SK-N-DZ (cell line): ENCODE measurements around the gene OGG1. TPM values are rescaled to one million over a fixed set of nuclear protein-coding genes. Genes with fewer than 3 reads are reported as not detected.
A peak's percentile ranks its signal among the peaks of the same experiment; 100 is the strongest.

ENCODE experiments used
- DNase-seq: peaks from one replicate; pipeline ENCODE4 v3.0.0-alpha.2; 2015; ENCODE audit warnings: low spot score
- polyA plus RNA-seq, 2 experiments: library from polyadenylated mRNA; depleted of rRNA; stranded (reverse); fragments of >200 nt; gene quantifications; 2 replicates each; pipeline ENCODE4 v1.2.3, GENCODE V29; 2014

OGG1 gene
- 44.1 and 55.2 TPM in 2 replicates for polyA plus RNA-seq (2014; cell fraction: cytosol; rRNA removed)
- 46.7 and 59.0 TPM in 2 replicates for polyA plus RNA-seq (2014; cell fraction: nucleus; rRNA removed)

- peak; percentile 100 for DNase-seq
Observed at GRCh38 chr3:9749645-9750555, at the start of gene OGG1. Gene OGG1, plus strand, starts transcription at chr3:9749952. Its CDS starts 335 bp downstream, at chr3:9750287.

DNA sequence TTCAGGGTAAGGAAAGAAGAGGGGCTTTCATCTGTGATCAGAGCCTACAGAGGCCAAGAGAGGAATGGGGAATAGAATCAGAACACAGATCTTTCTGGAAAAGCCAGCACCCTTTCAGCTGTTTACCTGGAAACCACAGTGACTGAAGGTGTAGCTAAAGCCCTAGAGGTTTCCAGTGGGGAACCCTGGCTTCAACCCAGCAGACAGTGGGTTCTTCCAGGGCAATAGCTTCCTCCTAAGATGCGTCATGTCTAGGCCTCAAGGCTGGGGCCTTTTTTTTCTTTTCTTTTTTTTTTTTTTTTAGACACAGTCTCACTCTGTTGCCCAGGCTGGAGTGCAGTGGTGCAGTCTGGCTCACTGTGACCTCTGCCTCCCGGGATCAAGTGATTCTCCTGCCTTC, 49.2 kb upstream of the OGG1 start:
- no peak for DNase-seq

DNA sequence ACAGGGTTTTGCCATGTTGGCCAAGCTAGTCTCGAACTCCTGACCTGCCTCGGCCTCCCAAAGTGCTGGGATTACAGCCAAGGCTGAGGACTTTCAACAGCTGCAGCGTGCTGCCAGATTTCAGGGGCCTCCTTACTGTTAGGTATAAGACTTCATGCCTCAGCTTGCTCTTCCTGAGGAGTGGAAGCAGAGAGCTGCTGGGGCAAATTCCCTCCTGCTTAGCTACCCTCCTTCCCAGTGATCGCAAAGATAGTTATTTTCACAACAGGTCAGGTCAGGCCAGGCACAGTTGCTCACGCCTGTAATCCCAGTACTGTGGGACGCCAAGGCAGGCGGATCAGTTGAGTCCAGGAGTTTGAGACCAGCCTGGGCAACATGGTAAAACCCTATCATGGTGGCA, 48.7 kb upstream of the OGG1 start:
- no peak for DNase-seq

DNA sequence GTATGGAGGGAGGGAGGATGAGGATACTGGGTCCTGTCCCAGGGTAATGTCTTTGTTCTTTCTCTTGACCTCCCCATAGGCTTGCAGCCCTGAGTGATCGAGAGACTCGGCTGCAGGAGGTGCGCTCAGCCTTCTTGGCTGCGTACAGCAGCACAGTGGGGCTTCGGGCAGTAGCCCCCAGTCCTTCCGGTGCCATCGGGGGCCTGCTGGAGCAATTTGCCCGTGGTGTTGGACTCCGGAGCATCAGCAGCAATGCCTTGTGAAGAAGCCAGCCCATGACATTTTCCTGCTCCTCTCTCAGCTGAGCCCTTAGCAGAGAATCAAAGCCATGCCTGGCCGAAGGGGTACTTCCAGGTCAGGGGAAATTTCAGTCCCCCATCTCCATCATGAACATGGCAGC, 48.0 kb upstream of the OGG1 start:
- DNase-seq: no peak

DNA sequence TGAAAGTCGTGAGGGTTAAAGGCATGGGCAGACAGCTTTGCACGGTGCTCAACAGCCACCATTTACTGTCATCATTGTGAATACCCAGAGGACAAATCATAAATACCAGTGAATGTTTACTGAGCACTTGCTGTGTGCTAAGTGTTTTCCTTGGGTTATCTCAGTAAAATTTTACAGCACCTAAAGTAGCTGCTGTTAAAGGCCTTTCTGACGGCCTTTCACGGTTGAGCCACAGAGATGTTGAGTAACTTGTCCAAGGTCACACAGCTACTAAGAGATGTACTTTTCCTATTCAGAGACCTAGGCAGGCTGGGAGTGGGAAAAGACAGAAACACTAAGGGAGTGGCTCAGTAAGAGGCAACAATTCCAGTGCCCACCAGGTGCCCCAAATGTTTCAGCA, 46.5 kb upstream of the OGG1 start:
- DNase-seq: no peak

GRCh38 chr3:9703736-9704346, 45.9 kb upstream of the OGG1 start, which contains the start of gene CPNE9:
Gene CPNE9, plus strand, starts transcription at chr3:9703833. Its CDS starts 164 bp downstream, at chr3:9703997.
- no peak for DNase-seq

GRCh38 chr3:9704347-9705322, 45.1 kb upstream of the OGG1 start:
- peak; percentile 91 for DNase-seq

GRCh38 chr3:9710174-9710739, 39.5 kb upstream of the OGG1 start:
- DNase-seq: no peak

- DNase-seq: no peak
Observed at GRCh38 chr3:9712415-9712814, 37.3 kb upstream of the OGG1 start.

GRCh38 chr3:9713142-9713541, 36.6 kb upstream of the OGG1 start:
- no peak for DNase-seq

- DNase-seq: no peak
Observed at GRCh38 chr3:9715136-9715535, 34.6 kb upstream of the OGG1 start.

DNA sequence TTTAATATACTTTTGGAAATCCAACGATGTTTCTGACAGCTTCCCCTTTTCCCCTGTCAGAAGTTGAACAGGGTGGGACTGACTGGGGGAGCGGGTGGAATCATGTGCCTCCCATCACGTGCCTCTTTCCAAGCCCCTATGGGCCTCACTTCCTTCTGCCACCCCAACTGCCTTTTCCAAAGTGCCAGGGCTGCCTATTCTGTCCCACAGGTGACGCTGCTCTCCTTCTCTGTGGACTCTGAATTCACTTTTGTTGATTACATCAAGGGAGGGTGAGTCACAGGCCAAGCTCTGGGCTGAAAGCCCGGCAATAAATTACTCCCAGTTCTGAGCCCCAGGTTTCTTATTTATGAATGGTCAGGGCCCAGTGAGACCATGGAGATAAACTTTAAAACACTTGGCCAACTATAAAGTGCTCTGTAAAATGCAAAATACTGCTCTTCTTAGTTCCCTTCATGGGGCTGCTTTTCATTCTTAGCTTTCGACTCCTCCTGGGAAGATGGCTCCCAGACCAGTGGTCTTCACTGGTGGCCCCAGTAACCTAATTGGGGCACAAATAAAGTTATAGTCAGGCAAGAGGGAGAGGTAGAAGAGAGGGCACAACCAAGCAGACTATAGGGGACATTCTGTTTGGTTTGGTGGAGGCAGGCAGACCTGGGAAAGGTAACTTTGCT, 33.9 kb upstream of the OGG1 start:
- DNase-seq: peak; percentile 51

DNA sequence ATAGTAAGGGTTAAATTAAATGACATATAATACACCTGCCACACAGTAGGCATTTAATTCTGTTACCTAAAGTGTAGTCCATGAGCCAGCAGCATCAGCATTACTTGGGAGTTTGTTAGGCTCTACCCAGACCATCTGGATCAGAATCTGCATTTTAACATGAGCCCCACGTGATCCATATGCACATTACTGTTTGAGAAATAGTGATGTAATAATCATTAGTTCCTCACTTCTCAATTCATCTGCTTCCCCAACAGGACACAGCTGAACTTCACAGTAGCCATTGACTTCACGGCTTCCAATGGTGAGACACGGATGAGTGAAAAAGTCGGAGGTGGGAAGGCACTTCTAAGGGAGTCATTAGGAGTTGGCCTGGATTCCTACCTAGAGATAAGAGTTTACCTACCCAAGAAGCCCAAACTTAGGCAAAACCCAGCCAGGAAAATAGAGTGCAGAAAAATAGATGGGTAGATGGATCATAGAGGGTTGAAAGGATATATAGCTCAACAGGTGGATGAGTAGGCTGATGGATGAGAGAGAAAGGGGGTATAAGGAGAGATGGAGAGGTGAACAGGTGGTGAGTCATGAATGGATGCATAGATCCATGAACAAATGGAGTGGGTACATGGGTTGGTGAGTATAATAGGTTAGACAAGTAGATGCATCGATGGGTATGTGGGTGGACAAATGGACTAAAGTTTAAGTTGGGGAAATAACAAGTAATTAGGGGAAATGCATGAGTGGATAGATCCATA, 32.8 kb upstream of the OGG1 start:
- no peak for DNase-seq

DNA sequence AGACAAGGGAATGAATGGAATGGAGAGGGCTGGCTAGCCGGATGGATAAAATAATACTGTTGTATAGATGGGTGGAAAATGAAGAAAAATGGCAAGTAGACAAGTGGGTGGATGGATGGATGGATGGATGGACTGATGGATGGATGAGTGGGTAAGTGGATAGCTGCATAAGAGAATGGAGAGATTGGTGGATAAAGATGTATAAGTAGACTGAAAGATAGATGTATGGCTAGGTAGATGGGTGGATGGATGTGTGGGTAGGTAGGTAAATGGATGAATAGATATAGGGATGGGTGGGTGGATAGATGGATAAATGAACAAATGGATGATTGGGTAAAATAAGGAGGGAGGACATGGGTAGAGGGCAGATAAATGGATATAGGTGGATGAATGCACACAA, 32.2 kb upstream of the OGG1 start:
- no peak for DNase-seq

GRCh38 chr3:9718118-9718517, 31.6 kb upstream of the OGG1 start:
- DNase-seq: no peak

- no peak for DNase-seq
Observed at GRCh38 chr3:9721015-9721699, 28.6 kb upstream of the OGG1 start.

DNA sequence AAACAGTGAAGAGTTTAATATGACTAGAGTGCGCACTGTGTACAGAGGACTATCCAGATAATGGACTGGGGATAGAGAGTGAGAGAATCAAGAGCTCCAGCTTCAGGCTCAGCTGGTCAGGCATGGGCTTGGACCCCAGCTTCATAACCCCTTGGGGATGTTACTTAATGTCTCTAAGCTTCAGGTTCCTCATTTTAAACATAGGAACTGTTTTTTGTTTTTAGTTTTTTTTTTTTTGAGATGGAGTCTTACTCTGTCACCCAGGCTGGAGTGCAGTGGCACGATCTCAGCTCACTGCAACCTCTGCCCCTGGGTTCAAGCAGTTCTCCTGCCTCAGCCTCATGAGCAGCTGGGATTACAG, 28.1 kb upstream of the OGG1 start:
- no peak for DNase-seq

- peak; percentile 85 for DNase-seq
Observed at GRCh38 chr3:9725775-9726515, 23.8 kb upstream of the OGG1 start.
